ENCODE measurements around the gene NUCKS1.

- TF ChIP-seq MXI1 (IDR thresholded peaks at IDR 0.05; ENCODE audit: borderline replicate concordance, low read depth, low read length), result no peak
- TF ChIP-seq, protein P1, sequence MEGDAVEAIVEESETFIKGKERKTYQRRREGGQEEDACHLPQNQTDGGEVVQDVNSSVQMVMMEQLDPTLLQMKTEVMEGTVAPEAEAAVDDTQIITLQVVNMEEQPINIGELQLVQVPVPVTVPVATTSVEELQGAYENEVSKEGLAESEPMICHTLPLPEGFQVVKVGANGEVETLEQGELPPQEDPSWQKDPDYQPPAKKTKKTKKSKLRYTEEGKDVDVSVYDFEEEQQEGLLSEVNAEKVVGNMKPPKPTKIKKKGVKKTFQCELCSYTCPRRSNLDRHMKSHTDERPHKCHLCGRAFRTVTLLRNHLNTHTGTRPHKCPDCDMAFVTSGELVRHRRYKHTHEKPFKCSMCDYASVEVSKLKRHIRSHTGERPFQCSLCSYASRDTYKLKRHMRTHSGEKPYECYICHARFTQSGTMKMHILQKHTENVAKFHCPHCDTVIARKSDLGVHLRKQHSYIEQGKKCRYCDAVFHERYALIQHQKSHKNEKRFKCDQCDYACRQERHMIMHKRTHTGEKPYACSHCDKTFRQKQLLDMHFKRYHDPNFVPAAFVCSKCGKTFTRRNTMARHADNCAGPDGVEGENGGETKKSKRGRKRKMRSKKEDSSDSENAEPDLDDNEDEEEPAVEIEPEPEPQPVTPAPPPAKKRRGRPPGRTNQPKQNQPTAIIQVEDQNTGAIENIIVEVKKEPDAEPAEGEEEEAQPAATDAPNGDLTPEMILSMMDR (conservative IDR thresholded peaks at IDR 0.05; ENCODE audit: low read depth, low read length), result no peak
- no peak for TF ChIP-seq RAD21 (IDR thresholded peaks at IDR 0.05; ENCODE audit: low read length)
- TF ChIP-seq POLR2A (IDR thresholded peaks at IDR 0.05; ENCODE audit: low read depth, low read length), result no peak
- TF ChIP-seq, protein P2, sequence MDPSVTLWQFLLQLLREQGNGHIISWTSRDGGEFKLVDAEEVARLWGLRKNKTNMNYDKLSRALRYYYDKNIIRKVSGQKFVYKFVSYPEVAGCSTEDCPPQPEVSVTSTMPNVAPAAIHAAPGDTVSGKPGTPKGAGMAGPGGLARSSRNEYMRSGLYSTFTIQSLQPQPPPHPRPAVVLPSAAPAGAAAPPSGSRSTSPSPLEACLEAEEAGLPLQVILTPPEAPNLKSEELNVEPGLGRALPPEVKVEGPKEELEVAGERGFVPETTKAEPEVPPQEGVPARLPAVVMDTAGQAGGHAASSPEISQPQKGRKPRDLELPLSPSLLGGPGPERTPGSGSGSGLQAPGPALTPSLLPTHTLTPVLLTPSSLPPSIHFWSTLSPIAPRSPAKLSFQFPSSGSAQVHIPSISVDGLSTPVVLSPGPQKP (IDR thresholded peaks at IDR 0.05; ENCODE audit: borderline replicate concordance, low read depth, low read length), result no peak
- TF ChIP-seq CHD1 (IDR thresholded peaks at IDR 0.05; ENCODE audit: low read depth, low read length), result no peak
- no peak for TF ChIP-seq MAFK (IDR thresholded peaks at IDR 0.05; ENCODE audit: low read depth, low read length)
- no peak for TF ChIP-seq BHLHE40 (IDR thresholded peaks at IDR 0.05; ENCODE audit: low read depth, low read length)
- TF ChIP-seq NFE2L2 (IDR thresholded peaks at IDR 0.05; ENCODE audit: low read depth, low read length), result no peak
- no peak for TF ChIP-seq SMC3 (IDR thresholded peaks at IDR 0.05; ENCODE audit: low read depth, low read length)
- no peak for TF ChIP-seq FOS (IDR thresholded peaks at IDR 0.05; ENCODE audit: low read depth, low read length)
- TF ChIP-seq RCOR1 (IDR thresholded peaks at IDR 0.05; ENCODE audit: insufficient replicate concordance, low read length), result no peak
- TF ChIP-seq USF2 (IDR thresholded peaks at IDR 0.05; ENCODE audit: low read depth, low read length), result no peak
- TF ChIP-seq MAZ (IDR thresholded peaks at IDR 0.05; ENCODE audit: borderline replicate concordance, low read depth, low read length), result no peak
These were observed 14.0 kb upstream of the NUCKS1 start for GRCh38 chr1:205763980-205764379.

Data from IMR-90 (cell line).